ENCODE results near the gene CX3CR1. TPM values are rescaled to one million over a fixed set of nuclear protein-coding genes. Genes with fewer than 3 reads are reported as not detected.
"Not testable (repeated sequence)": the region's sequence is repeated elsewhere in the genome, so short reads cannot be mapped to it uniquely, and the experiment has no call there.

The CX3CR1 gene
- total RNA-seq, 1 donor from 2014 or later: not detected

DNA sequence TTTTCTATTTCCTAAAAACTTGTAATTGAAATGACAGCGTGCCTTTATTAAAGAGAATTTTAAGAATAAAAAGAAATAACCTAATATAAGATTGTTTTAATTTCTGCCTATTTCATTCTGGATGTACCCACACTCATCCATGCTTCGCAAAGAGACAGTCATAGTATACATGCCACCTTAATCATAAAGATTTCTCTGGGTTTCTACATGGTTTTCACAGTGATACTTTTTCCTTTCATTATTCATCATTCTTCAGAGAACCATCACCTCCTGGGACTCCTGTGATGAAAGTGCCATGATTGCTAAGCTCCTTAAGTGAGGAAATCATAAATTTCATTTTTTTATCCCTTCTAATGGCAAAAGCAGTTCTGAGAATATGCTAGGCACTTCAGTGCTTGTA lies 45.4 kb upstream of the CX3CR1 start:
- Mint-ChIP-seq H3K9me3 (ENCODE audit: low read depth) (peaks cover 6% of the 10 kb centered on the region), H3K36me3 (ENCODE audit: insufficient read depth) (no peaks in the 10 kb centered on the region), H3K27me3 (peaks cover 6% of the 10 kb centered on the region), H3K4me1 (ENCODE audit: low read depth) (peaks cover 1% of the 10 kb centered on the region), H3K27ac (no peak overlapping the region), H3K4me3 (ENCODE audit: low read depth) (no peak overlapping the region)
- TF ChIP-seq, protein P1, sequence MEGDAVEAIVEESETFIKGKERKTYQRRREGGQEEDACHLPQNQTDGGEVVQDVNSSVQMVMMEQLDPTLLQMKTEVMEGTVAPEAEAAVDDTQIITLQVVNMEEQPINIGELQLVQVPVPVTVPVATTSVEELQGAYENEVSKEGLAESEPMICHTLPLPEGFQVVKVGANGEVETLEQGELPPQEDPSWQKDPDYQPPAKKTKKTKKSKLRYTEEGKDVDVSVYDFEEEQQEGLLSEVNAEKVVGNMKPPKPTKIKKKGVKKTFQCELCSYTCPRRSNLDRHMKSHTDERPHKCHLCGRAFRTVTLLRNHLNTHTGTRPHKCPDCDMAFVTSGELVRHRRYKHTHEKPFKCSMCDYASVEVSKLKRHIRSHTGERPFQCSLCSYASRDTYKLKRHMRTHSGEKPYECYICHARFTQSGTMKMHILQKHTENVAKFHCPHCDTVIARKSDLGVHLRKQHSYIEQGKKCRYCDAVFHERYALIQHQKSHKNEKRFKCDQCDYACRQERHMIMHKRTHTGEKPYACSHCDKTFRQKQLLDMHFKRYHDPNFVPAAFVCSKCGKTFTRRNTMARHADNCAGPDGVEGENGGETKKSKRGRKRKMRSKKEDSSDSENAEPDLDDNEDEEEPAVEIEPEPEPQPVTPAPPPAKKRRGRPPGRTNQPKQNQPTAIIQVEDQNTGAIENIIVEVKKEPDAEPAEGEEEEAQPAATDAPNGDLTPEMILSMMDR (IDR thresholded peaks at IDR 0.05; ENCODE audit: unreplicated experiment): no peak
- DNase-seq (ENCODE audit: low spot score, unreplicated experiment): no peak

DNA sequence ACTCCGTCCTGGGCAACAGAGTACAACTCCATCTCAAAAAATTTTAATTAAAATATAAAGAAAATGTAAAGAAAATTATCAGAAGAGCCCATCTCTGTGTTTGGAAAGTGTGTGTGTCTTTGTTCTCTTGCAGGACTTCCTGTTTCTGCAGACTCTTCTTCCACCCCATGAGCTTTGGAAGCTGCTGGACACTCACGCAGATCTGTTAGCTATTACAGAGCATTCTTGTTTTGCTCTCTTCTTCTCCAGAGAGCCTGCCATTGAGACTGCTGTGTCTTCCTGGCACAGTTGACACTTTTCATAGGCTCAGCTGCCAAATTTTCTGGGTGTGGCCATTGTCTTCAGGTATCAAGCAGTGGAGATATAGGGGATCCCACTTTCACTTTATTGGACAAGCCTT lies 43.7 kb upstream of the CX3CR1 start:
- Mint-ChIP-seq H3K36me3 (ENCODE audit: insufficient read depth) (no peaks in the 10 kb centered on the region), H3K9me3 (ENCODE audit: low read depth) (peaks cover 12% of the 10 kb centered on the region), H3K4me1 (ENCODE audit: low read depth) (peaks cover 1% of the 10 kb centered on the region), H3K4me3 (ENCODE audit: low read depth) (no peak overlapping the region), H3K27ac (no peak overlapping the region), H3K27me3 (peaks cover 2% of the 10 kb centered on the region)
- TF ChIP-seq, protein P1 (IDR thresholded peaks at IDR 0.05; ENCODE audit: unreplicated experiment): no peak
- no peak for DNase-seq (ENCODE audit: low spot score, unreplicated experiment)

DNA sequence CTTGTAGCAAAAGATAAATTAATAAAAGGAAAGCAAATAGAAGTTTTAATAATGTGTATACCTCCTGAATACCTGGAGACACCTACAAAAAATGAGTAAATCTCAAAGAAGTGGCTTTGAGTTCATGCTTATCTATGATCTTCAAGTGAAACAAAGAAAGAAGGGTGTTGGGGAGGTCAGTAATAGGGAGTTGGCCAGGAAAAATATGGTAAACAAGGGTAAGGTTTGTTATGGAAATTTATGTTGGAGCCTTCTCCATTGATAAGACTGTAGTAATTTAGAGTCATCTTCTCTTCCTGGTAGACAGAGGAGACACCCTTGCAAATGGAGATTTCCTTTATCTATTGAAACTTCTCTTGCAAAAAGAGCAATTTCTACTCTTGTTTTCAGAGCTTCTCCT lies 43.1 kb upstream of the CX3CR1 start:
- Mint-ChIP-seq H3K27ac (no peak overlapping the region), H3K4me1 (ENCODE audit: low read depth) (peaks cover 2% of the 10 kb centered on the region), H3K9me3 (ENCODE audit: low read depth) (peaks cover 16% of the 10 kb centered on the region), H3K36me3 (ENCODE audit: insufficient read depth) (peaks cover 1% of the 10 kb centered on the region), H3K4me3 (ENCODE audit: low read depth) (no peak overlapping the region), H3K27me3 (peaks cover 2% of the 10 kb centered on the region)
- TF ChIP-seq, protein P1 (IDR thresholded peaks at IDR 0.05; ENCODE audit: unreplicated experiment): no peak
- DNase-seq (ENCODE audit: low spot score, unreplicated experiment): no peak

DNA sequence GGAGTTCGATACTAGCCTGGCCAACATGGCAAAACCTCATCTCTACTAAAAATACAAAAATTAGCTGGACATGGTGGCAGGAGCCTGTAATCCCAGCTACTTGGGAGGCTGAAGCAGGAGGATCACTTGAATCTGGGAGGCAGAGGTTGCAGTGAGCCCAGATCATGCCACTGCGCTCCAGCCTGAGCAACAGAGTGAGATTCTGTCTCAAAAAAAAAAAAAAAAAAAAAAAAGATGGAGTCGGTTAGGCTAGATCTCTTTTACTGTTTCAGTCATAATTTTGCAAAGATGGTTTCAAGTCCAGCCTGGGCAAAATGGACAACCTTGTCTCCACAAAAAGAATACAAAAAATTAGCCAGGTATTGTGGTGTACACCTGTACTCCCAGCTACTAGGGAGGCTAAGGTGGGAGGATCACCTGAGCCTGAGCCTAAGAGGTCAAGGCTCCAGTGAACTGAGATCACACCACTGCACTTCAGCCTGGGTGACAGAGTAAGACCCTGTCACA lies 42.4 kb upstream of the CX3CR1 start:
- peaks cover 21% of the 10 kb centered on the region for H3K9me3 Mint-ChIP-seq (ENCODE audit: low read depth)
- H3K4me1 Mint-ChIP-seq (ENCODE audit: low read depth); H3K4me3 Mint-ChIP-seq (ENCODE audit: low read depth); DNase-seq (ENCODE audit: low spot score, unreplicated experiment); H3K27ac Mint-ChIP-seq; H3K36me3 Mint-ChIP-seq (ENCODE audit: insufficient read depth); H3K27me3 Mint-ChIP-seq: not testable (repeated sequence)

DNA sequence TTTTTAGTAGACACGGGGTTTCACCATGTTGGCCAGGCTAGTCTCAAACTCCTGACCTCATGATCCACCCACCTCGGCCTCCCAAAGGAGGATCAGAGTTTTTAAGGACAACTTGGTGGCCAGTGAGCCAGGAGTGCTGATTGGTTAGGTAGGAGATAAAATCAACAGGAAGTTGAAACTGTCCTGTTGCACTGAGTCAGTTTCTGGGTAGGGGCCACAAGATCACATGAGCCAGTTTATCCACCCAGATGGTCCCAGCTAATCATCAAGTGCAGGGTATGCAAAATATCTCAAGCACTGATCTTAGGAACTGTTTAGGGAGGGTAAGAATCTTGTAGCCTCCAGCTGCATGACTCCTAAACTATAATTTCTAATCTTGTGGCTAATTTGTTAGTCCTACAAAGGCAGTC lies 41.7 kb upstream of the CX3CR1 start:
- H3K27me3 Mint-ChIP-seq; H3K36me3 Mint-ChIP-seq (ENCODE audit: insufficient read depth); H3K27ac Mint-ChIP-seq; H3K4me1 Mint-ChIP-seq (ENCODE audit: low read depth); DNase-seq (ENCODE audit: low spot score, unreplicated experiment); H3K4me3 Mint-ChIP-seq (ENCODE audit: low read depth): not testable (repeated sequence)
- peaks cover 23% of the 10 kb centered on the region for H3K9me3 Mint-ChIP-seq (ENCODE audit: low read depth)

DNA sequence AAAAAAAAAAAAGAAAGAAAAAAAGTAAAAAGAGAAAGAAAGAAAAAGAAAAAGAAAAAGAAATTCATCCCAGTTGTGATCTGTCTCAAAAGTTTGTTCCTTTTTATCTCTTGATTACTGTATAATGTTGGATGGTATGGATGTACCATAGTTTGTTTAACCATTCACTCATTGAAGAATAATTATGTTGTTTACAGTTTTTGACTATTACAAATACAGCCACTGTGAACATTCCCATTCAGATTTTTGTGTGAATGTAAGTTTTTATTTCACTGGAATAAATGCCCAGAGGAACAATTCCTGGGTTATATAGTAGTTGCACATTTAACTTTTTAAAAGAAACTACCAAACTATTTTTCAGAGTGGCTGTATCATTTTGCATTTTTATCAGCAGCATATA lies 39.4 kb upstream of the CX3CR1 start:
- H3K27ac Mint-ChIP-seq: no peak overlapping the region
- no peak overlapping the region for H3K4me3 Mint-ChIP-seq (ENCODE audit: low read depth)
- no peak for DNase-seq (ENCODE audit: low spot score, unreplicated experiment)
- peaks cover 30% of the 10 kb centered on the region for H3K9me3 Mint-ChIP-seq (ENCODE audit: low read depth)
- TF ChIP-seq, protein P1 (IDR thresholded peaks at IDR 0.05; ENCODE audit: unreplicated experiment): no peak
- peaks cover 9% of the 10 kb centered on the region for H3K36me3 Mint-ChIP-seq (ENCODE audit: insufficient read depth)
- peaks cover 7% of the 10 kb centered on the region for H3K4me1 Mint-ChIP-seq (ENCODE audit: low read depth)
- no peaks in the 10 kb centered on the region for H3K27me3 Mint-ChIP-seq
